GM10248 (cell line): Measurements from ENCODE around the gene PDE2A.

Experiments
- CTCF ChIA-PET: fragments of 300-600 bp; sonication (Branson Sonifier 250); formaldehyde crosslinking; extraction: SDS; loops from one replicate; lab custom pipeline; 2021; ENCODE audit warnings: antibody characterized with exemption; lab: Yijun Ruan, JAX
- POLR2A ChIA-PET: fragments of 350-650 bp; sonication (Branson Sonifier 250); formaldehyde crosslinking; extraction: SDS; loops from one replicate; lab custom pipeline; 2020; ENCODE audit warnings: antibody characterized with exemption; lab: Yijun Ruan, JAX
- DNase-seq: peaks from one replicate; pipeline ENCODE4 v3.0.0; 2012; ENCODE audit errors: extremely low spot score
- TF ChIP-seq, protein P1 (sequence below): IDR thresholded peaks from 2 replicates; pipeline ENCODE4 v1.5.1; 2012; ENCODE audit warnings: mild to moderate bottlenecking, low read depth; ENCODE audit errors: extremely low read depth, missing control alignments, control extremely low read depth

PDE2A gene

DNA sequence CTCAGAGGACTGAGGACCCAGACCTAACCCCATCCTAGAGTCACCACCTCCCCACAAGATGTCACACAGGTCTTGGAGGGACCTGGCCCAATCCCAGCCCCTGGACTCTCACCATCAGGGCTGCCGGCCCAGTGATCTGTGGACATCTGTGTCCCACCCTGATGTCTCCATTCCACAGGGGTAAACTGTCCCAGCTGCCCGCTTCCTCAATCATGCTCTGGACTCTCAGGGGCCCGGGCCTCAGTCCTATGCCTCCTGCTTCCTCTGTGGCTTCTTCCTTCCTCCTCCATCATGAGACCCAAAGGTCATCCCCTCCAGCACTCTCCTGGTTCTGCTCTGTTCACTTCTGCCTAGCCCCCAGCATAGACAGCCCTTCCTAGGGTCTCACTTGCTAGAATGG is 45.8 kb upstream of the PDE2A start:
- DNase-seq: no peak
- TF ChIP-seq, protein P1, sequence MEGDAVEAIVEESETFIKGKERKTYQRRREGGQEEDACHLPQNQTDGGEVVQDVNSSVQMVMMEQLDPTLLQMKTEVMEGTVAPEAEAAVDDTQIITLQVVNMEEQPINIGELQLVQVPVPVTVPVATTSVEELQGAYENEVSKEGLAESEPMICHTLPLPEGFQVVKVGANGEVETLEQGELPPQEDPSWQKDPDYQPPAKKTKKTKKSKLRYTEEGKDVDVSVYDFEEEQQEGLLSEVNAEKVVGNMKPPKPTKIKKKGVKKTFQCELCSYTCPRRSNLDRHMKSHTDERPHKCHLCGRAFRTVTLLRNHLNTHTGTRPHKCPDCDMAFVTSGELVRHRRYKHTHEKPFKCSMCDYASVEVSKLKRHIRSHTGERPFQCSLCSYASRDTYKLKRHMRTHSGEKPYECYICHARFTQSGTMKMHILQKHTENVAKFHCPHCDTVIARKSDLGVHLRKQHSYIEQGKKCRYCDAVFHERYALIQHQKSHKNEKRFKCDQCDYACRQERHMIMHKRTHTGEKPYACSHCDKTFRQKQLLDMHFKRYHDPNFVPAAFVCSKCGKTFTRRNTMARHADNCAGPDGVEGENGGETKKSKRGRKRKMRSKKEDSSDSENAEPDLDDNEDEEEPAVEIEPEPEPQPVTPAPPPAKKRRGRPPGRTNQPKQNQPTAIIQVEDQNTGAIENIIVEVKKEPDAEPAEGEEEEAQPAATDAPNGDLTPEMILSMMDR: no peak
- ChIA-PET POLR2A (no interaction called here), CTCF (interaction anchor here (0.8 to 3.6 kb wide), 5 partner anchors 8 to 458 kb away, joined by 3 to 12 read pairs (median 4); partner anchors contain the start of gene STARD10)

GRCh38 chr11:72719551-72719950 is 45.3 kb upstream of the PDE2A start:
- TF ChIP-seq, protein P1: no peak
- ChIA-PET CTCF (interaction anchor here (0.6 to 3.6 kb wide), 9 partner anchors 8 to 465 kb away, joined by 3 to 12 read pairs (median 4); partner anchors contain the start of gene STARD10), POLR2A (no interaction called here)
- no peak for DNase-seq

GRCh38 chr11:72719144-72719543 is 44.9 kb upstream of the PDE2A start:
- DNase-seq: no peak
- TF ChIP-seq, protein P1: no peak
- ChIA-PET CTCF (interaction anchor here (0.6 to 3.6 kb wide), 10 partner anchors 9 to 466 kb away, joined by 3 to 12 read pairs (median 4); partner anchors contain the start of gene STARD10), POLR2A (no interaction called here)

DNA sequence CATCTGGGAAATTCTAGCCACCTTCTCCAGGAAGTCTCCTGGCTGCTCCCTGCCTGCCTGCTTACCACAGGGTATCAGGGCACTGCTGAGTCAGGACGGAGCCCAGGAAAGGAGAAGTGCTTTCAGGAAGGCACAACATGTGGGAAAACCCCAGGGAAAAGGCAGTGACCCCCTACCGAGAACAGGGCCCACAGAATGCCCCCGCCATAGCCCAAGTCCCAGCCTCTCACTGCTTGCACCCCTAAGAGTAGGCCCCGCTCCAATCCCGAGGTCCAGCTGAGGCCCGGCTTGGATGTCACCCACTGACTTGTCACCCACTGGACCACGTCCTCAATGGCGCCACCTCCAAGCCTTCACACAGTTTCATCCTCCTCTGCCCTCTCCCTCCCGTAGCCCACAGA is 43.9 kb upstream of the PDE2A start:
- ChIA-PET CTCF (interaction anchor here (1.0 to 3.6 kb wide), 6 partner anchors 7 to 467 kb away, joined by 3 to 16 read pairs (median 5); no protein-coding TSS in a partner anchor), POLR2A (no interaction called here)

DNA sequence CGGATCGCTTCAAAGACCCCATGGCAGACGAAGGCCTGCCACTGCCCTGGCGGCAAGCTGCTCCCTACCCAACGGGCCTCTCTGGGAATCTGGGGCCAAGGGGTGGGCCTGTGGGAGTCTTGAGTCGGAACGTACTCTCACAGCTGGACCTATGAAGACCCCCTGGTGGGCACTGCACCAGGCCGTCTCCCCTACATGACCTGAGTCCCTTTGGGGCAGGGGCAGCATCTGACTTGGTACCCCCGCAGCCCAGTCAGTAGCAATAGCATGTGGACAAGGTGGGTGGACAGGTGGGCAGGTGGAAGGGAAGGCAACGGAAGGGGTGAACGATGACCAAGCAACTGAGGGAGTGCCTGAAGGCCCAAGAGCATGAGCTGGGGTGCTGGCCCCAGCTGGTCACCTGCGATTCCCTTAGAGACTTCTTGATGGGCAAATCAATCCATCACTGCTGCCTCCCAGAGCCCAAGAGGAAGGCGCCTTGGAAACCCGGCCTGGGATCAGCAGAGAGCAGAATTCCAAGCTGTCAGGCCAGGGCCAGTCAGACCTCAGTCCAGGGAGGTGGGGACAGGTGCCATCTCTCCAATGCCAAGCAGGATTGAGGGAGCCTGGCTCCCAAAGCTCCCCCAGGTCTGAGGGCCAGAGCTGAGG is 42.7 kb upstream of the PDE2A start:
- POLR2A ChIA-PET: no interaction called here
- no peak for DNase-seq
- CTCF ChIA-PET: interaction anchor here (0.8 to 3.6 kb wide), 6 partner anchors 9 to 77 kb away, joined by 3 to 16 read pairs (median 8); partner anchors contain the start of gene STARD10
- TF ChIP-seq, protein P1: no peak

More for the DNA sequence above, 43.9 kb upstream of the PDE2A start:
- TF ChIP-seq, protein P1: no peak
- DNase-seq: no peak

GRCh38 chr11:72716290-72716689 is 42.1 kb upstream of the PDE2A start:
- POLR2A ChIA-PET: interaction anchor here (0.6 kb wide), 1 partner anchor 48 kb away, joined by 6 read pairs; no protein-coding TSS in a partner anchor
- CTCF ChIA-PET: interaction anchor here (0.8 to 3.6 kb wide), 5 partner anchors 9 to 78 kb away, joined by 3 to 16 read pairs (median 6); partner anchors contain the start of gene STARD10
- no peak for DNase-seq
- TF ChIP-seq, protein P1: no peak
